GM18520 (cell line): ENCODE measurements around the gene NAB1.

Experiments
- ATAC-seq: cut with Tn5 transposase; IDR thresholded peaks from one replicate; pipeline ENCODE4 v1.9.1; 2021; ENCODE audit not compliant: unreplicated experiment

The NAB1 gene

GRCh38 chr2:190711069-190711468 lies 62.2 kb downstream of the NAB1 start:
- no peak for ATAC-seq

- no peak for ATAC-seq
Observed at GRCh38 chr2:190713471-190713870, 64.6 kb downstream of the NAB1 start.

- ATAC-seq: no peak
Observed at GRCh38 chr2:190714958-190715357, 66.1 kb downstream of the NAB1 start.

GRCh38 chr2:190716176-190716807 lies 67.4 kb downstream of the NAB1 start:
- ATAC-seq: no peak

- no peak for ATAC-seq
Observed at GRCh38 chr2:190717306-190717705, 68.4 kb downstream of the NAB1 start.

- no peak for ATAC-seq
Observed at GRCh38 chr2:190717764-190718651, 69.1 kb downstream of the NAB1 start.

- ATAC-seq: peak; percentile 48
Observed at GRCh38 chr2:190718652-190719526, 70.0 kb downstream of the NAB1 start.

- no peak for ATAC-seq
Observed at GRCh38 chr2:190720276-190720675, 71.4 kb downstream of the NAB1 start.

GRCh38 chr2:190720691-190721090 lies 71.8 kb downstream of the NAB1 start:
- ATAC-seq: no peak

- ATAC-seq: peak; percentile 47
Observed at GRCh38 chr2:190722061-190722759, 73.3 kb downstream of the NAB1 start.

GRCh38 chr2:190722835-190723234 lies 74.0 kb downstream of the NAB1 start:
- ATAC-seq: no peak

GRCh38 chr2:190723397-190724090 lies 74.7 kb downstream of the NAB1 start:
- no peak for ATAC-seq

- ATAC-seq: no peak
Observed at GRCh38 chr2:190726255-190726654, 77.4 kb downstream of the NAB1 start.

- ATAC-seq: no peak
Observed at GRCh38 chr2:190736355-190736754, 87.5 kb downstream of the NAB1 start.

- no peak for ATAC-seq
Observed at GRCh38 chr2:190740449-190740848, 91.6 kb downstream of the NAB1 start.
